ENCODE data around the gene PRKCE. TPM values are rescaled to one million over a fixed set of nuclear protein-coding genes. Genes with fewer than 3 reads are reported as not detected.

PRKCE gene
- total RNA-seq, 1 donor from 2014 or later = 20.8 TPM

- DNase-seq (ENCODE audit: low spot score) = no peak
Observed at GRCh38 chr2:45631955-45632354, 19.5 kb upstream of the PRKCE start.

GRCh38 chr2:45634223-45634622 lies 17.3 kb upstream of the PRKCE start:
- DNase-seq (ENCODE audit: low spot score) = no peak

- DNase-seq (ENCODE audit: low spot score) = no peak
Observed at GRCh38 chr2:45636008-45636407, 15.5 kb upstream of the PRKCE start.

GRCh38 chr2:45637440-45637839 lies 14.0 kb upstream of the PRKCE start:
- no peak for DNase-seq (ENCODE audit: low spot score)

- DNase-seq (ENCODE audit: low spot score) = no peak
Observed at GRCh38 chr2:45640576-45640975, 10.9 kb upstream of the PRKCE start.

- no peak for DNase-seq (ENCODE audit: low spot score)
Observed at GRCh38 chr2:45643095-45643494, 8.4 kb upstream of the PRKCE start.

- DNase-seq (ENCODE audit: low spot score) = peak; percentile 56
Observed at GRCh38 chr2:45643543-45644542, 7.6 kb upstream of the PRKCE start.

GRCh38 chr2:45646289-45646688 lies 5.2 kb upstream of the PRKCE start:
- no peak for DNase-seq (ENCODE audit: low spot score)

- DNase-seq (ENCODE audit: low spot score) = no peak
Observed at GRCh38 chr2:45647356-45647755, 4.1 kb upstream of the PRKCE start.

- no peak for DNase-seq (ENCODE audit: low spot score)
Observed at GRCh38 chr2:45647986-45648520, 3.4 kb upstream of the PRKCE start.

GRCh38 chr2:45648636-45649035 lies 2.8 kb upstream of the PRKCE start:
- DNase-seq (ENCODE audit: low spot score) = no peak

GRCh38 chr2:45649462-45649857 lies 2.0 kb upstream of the PRKCE start:
- no peak for DNase-seq (ENCODE audit: low spot score)

- DNase-seq (ENCODE audit: low spot score) = peak; percentile 75
Observed at GRCh38 chr2:45649858-45650811, 1.3 kb upstream of the PRKCE start.

- peak; percentile 97 for DNase-seq (ENCODE audit: low spot score)
Observed at GRCh38 chr2:45650851-45651414, 542 bp upstream of the PRKCE start.

- DNase-seq (ENCODE audit: low spot score) = no peak
Observed at GRCh38 chr2:45652090-45653031, 886 bp downstream of the PRKCE start.

GRCh38 chr2:45653122-45653913 lies 1.8 kb downstream of the PRKCE start:
- DNase-seq (ENCODE audit: low spot score) = no peak

GRCh38 chr2:45654250-45654649 lies 2.8 kb downstream of the PRKCE start:
- DNase-seq (ENCODE audit: low spot score) = no peak

GRCh38 chr2:45661828-45662227 lies 10.4 kb downstream of the PRKCE start:
- DNase-seq (ENCODE audit: low spot score) = no peak

GRCh38 chr2:45664635-45665261 lies 13.3 kb downstream of the PRKCE start:
- no peak for DNase-seq (ENCODE audit: low spot score)

Data from mucosa of gallbladder (tissue), 1 donor.